Upper lobe of left lung (tissue), 4 donors: ENCODE data around the gene LARP4B.

Experiments used
- POLR2AphosphoS5 ChIP-seq, 2 donors: sonication (generic); formaldehyde crosslinking; IDR thresholded peaks; one replicate each; pipeline ENCODE4 v1.5.1; 2017; ENCODE audit warnings: antibody characterized with exemption in 2 of 2
- TF ChIP-seq, protein P1 (sequence below), 6 experiments: fragments of 450-650 bp in 4 of 6; fragments of 200-600 bp in 2 of 6; sonication (generic) in 2 of 6; IDR thresholded peaks; one replicate each; pipeline ENCODE4 v1.5.1; 2016 to 2019; ENCODE audit warnings: antibody characterized with exemption in 6 of 6

DNA sequence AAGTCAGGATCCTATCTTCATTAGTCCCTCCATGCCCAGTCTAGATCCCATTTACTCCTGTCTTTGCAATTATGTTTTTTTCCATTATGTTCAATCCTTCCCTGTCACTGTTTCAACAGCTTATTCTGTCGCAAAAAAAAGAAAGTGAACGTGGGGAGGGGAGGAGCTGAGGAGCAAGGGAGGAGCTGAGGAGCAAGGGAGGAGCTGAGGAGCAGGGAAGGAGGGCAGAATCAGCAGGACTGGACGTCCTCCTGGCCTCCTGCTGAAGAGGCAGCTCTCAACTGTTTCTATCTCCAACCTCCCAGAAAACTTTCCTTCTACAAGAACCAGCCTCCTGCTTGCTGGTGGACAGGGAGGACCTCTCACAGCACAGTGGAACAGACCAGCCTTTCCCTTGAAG is 26.0 kb downstream of the LARP4B start:
- TF ChIP-seq, protein P1, sequence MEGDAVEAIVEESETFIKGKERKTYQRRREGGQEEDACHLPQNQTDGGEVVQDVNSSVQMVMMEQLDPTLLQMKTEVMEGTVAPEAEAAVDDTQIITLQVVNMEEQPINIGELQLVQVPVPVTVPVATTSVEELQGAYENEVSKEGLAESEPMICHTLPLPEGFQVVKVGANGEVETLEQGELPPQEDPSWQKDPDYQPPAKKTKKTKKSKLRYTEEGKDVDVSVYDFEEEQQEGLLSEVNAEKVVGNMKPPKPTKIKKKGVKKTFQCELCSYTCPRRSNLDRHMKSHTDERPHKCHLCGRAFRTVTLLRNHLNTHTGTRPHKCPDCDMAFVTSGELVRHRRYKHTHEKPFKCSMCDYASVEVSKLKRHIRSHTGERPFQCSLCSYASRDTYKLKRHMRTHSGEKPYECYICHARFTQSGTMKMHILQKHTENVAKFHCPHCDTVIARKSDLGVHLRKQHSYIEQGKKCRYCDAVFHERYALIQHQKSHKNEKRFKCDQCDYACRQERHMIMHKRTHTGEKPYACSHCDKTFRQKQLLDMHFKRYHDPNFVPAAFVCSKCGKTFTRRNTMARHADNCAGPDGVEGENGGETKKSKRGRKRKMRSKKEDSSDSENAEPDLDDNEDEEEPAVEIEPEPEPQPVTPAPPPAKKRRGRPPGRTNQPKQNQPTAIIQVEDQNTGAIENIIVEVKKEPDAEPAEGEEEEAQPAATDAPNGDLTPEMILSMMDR (IDR thresholded peaks at IDR 0.05), result no peak
- TF ChIP-seq POLR2AphosphoS5 (IDR thresholded peaks at IDR 0.05), result no peak
